Chondrocyte (in vitro differentiated cells): ENCODE results near the gene DIAPH2. TPM values are rescaled to one million over a fixed set of nuclear protein-coding genes. Genes with fewer than 3 reads are reported as not detected.

ENCODE experiments used
- DNase-seq: peaks from one replicate; pipeline ENCODE4 v3.0.0; 2021; ENCODE audit warnings: mixed read lengths, low spot score
- H3K27ac Mint-ChIP-seq: one replicate; pipeline ENCODE4 v1.8.0; 2021; ENCODE audit warnings: mild to moderate bottlenecking, moderate library complexity, mixed read lengths; ENCODE audit not compliant: unreplicated experiment
- H3K27me3 Mint-ChIP-seq: 2 replicates; pipeline ENCODE4 v1.8.0; 2021; ENCODE audit warnings: low read depth, mixed read lengths
- H3K36me3 Mint-ChIP-seq: 2 replicates; pipeline ENCODE4 v1.8.0; 2021; ENCODE audit warnings: low read depth, mixed read lengths
- H3K4me1 Mint-ChIP-seq: 2 replicates; pipeline ENCODE4 v1.8.0; 2021; ENCODE audit warnings: low read depth, mild to moderate bottlenecking, mixed read lengths
- H3K4me3 Mint-ChIP-seq: one replicate; pipeline ENCODE4 v1.8.0; 2021; ENCODE audit warnings: mild to moderate bottlenecking, moderate library complexity, mixed read lengths; ENCODE audit not compliant: unreplicated experiment
- H3K9me3 Mint-ChIP-seq: 2 replicates; pipeline ENCODE4 v1.8.0; 2021; ENCODE audit warnings: low read depth, mixed read lengths
- CTCF ChIP-seq: fragments of 200-600 bp; sonication (generic); IDR thresholded peaks from 2 replicates; pipeline ENCODE4 v1.5.0; 2021; ENCODE audit warnings: antibody characterized with exemption, mild to moderate bottlenecking, moderate library complexity
- total RNA-seq: library from RNA; stranded (reverse); gene quantifications from 3 replicates; pipeline ENCODE4 v1.2.1, GENCODE V29; 2021

Gene DIAPH2
- total RNA-seq, 1 donor from 2014 or later = 14.5 TPM

- H3K4me1 Mint-ChIP-seq = no peaks in the 10 kb centered on the region
- no peak overlapping the region for H3K27ac Mint-ChIP-seq
- H3K36me3 Mint-ChIP-seq = no peaks in the 10 kb centered on the region
- no peaks in the 10 kb centered on the region for H3K27me3 Mint-ChIP-seq
- no peaks in the 10 kb centered on the region for H3K9me3 Mint-ChIP-seq
- no peak overlapping the region for H3K4me3 Mint-ChIP-seq
- DNase-seq = no peak
- TF ChIP-seq CTCF = no peak
Observed at GRCh38 chrX:96861661-96862060, 177.0 kb downstream of the DIAPH2 start.

- Mint-ChIP-seq H3K4me1 (no peaks in the 10 kb centered on the region), H3K36me3 (peaks cover 4% of the 10 kb centered on the region), H3K9me3 (no peaks in the 10 kb centered on the region), H3K27ac (no peak within 1 kb of the TSS), H3K4me3 (no peak within 1 kb of the TSS), H3K27me3 (no peaks in the 10 kb centered on the region)
- no peak for TF ChIP-seq CTCF
- no peak for DNase-seq
Observed at GRCh38 chrX:96883608-96884007, 199.0 kb downstream of the DIAPH2 start, which contains the start of gene RPA4. RPA4 (plus strand) TSS chrX:96883908; CDS start chrX:96884311, 403 bp downstream.

GRCh38 chrX:96884027-96884426 lies 199.4 kb downstream of the DIAPH2 start:
- H3K27me3 Mint-ChIP-seq = no peaks in the 10 kb centered on the region

GRCh38 chrX:96889726-96890125 lies 205.1 kb downstream of the DIAPH2 start:
- Mint-ChIP-seq H3K9me3 (no peaks in the 10 kb centered on the region), H3K4me1 (no peaks in the 10 kb centered on the region), H3K4me3 (no peak overlapping the region), H3K36me3 (peaks cover 1% of the 10 kb centered on the region), H3K27ac (no peak overlapping the region), H3K27me3 (no peaks in the 10 kb centered on the region)
- no peak for TF ChIP-seq CTCF
- no peak for DNase-seq

More at GRCh38 chrX:96884027-96884426, 199.4 kb downstream of the DIAPH2 start:
- Mint-ChIP-seq H3K36me3 (peaks cover 4% of the 10 kb centered on the region), H3K9me3 (no peaks in the 10 kb centered on the region), H3K4me3 (no peak overlapping the region), H3K4me1 (no peaks in the 10 kb centered on the region), H3K27ac (no peak overlapping the region)
- no peak for TF ChIP-seq CTCF
- no peak for DNase-seq

- DNase-seq = no peak
- H3K27ac Mint-ChIP-seq = no peak overlapping the region
- no peaks in the 10 kb centered on the region for H3K27me3 Mint-ChIP-seq
- no peaks in the 10 kb centered on the region for H3K9me3 Mint-ChIP-seq
- H3K36me3 Mint-ChIP-seq = peaks cover 2% of the 10 kb centered on the region
- peaks cover 4% of the 10 kb centered on the region for H3K4me1 Mint-ChIP-seq
- TF ChIP-seq CTCF = no peak
- no peak overlapping the region for H3K4me3 Mint-ChIP-seq
Observed at GRCh38 chrX:96906741-96907140, 222.1 kb downstream of the DIAPH2 start.
